Activated CD4-positive, alpha-beta T cell treated with anti-CD3 and anti-CD28 coated beads, Interleukin-2, amount 50 U/mL, for 1 hour (primary cell): ENCODE measurements around the gene ZNF524.
"Not testable (repeated sequence)": the region's sequence is repeated elsewhere in the genome, so short reads cannot be mapped to it uniquely, and the experiment has no call there.

Experiments
- DNase-seq: peaks from one replicate; pipeline ENCODE4 v3.0.0-alpha.2; 2020

ZNF524 gene

DNA sequence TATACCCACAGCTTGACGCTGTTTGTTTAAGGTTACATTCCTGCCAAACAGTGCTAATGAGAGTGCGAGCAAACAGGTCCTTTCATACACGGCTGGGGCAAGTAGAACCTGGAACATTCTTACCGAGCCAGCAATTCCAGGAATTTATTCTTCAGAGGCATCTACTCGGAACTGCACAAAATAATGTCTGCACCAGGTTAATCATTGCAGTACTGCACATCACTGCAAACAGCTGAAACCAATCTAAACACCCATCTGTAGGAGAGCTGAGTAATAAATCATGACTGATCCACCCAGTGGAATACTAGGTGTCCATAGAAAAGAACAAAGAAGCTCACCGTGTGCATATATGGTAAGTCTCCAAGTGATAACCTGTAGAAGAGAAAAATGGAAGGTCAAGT, 18.3 kb upstream of the ZNF524 start:
- no peak for DNase-seq

DNA sequence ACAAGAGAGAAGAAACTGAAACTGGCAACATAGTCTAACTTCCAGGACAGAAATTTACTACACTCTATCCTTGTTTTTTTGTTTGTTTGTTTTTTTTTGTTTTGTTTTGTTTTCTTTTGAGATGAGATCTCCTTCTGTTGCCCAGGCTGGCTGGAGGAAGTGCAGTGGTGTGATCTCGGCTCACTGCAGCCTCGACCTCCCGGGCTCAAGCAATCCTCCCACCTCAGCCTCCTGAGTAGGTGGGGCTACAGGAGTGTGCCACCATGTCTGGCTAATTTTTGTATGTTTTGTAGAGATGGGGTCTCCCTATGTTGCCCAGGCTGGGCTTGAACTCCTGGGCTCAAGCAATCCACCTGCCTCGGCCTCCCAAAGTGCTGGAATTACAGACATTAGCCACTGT, 17.8 kb upstream of the ZNF524 start:
- not testable (repeated sequence) for DNase-seq

DNA sequence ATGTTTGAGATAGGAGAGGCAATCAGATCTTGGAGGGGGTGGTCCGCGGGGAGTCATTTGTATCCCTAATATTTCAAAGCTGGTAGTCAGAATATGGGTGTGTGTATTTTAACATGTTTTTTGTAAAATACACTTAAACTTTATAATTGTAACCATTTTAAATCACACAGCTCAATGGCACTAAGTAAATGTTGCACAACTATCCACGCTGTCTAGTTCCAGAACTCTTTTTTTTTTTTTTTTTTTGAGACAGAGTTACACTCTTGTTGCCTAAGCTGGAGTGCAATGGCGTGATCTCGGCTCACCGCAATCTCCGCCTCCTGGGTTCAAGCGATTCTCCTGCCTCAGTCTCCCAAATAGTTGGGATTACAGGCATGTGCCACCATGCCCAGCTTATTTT, 16.2 kb upstream of the ZNF524 start:
- not testable (repeated sequence) for DNase-seq

DNA sequence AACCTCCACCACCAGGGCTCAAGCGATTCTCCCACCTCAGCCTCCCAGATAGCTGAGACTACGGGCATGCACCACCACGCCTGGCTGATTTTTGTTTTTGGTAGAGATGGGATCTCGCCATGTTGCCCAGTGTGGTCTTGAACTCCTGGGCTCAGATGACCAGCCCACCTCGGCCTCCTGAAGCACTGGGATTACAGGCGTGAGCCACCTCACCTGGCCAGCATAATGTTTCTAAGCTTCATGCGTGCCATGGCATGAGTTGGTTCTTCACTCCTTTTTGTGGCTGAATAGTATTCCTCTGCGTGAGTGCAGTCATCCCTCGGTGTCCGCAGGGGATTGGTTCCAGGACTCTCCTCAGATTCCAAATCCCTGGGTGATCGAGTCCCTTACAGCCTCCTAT, 15.2 kb upstream of the ZNF524 start:
- DNase-seq: no peak

DNA sequence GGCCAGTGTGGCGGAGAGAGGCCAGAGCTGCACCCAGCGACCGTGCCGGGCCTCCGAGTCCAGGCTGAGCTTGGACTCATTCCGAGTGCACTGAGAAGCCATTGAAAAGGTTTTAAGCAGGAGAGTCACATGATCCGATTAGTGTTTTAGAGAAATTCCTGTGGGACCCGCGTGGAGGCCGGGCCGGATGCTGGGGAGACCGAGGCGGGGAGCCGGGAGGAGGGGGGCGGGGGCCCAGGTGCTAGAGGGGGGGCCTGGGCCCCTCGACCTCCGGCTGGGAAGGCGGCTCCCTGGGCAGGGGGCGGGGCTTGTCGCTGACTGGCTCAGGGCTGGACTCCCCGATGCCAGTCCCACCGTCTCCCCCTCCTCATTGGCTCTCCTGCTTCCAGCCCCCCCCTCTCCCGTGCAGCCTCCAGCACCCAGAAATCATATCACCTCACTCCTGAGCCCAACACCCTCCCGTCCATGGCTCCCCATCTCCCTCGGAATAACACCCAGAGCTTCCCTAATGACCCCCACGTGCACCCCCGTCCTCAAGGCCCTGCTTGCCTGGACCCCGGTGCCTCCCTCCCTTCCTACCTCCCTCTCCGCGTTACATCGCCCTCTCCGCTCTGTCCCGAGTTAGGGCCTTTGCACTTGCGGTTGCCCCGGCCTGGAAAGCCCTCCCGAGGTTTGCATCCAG, 14.3 kb upstream of the ZNF524 start:
- DNase-seq: peak; percentile 29

DNA sequence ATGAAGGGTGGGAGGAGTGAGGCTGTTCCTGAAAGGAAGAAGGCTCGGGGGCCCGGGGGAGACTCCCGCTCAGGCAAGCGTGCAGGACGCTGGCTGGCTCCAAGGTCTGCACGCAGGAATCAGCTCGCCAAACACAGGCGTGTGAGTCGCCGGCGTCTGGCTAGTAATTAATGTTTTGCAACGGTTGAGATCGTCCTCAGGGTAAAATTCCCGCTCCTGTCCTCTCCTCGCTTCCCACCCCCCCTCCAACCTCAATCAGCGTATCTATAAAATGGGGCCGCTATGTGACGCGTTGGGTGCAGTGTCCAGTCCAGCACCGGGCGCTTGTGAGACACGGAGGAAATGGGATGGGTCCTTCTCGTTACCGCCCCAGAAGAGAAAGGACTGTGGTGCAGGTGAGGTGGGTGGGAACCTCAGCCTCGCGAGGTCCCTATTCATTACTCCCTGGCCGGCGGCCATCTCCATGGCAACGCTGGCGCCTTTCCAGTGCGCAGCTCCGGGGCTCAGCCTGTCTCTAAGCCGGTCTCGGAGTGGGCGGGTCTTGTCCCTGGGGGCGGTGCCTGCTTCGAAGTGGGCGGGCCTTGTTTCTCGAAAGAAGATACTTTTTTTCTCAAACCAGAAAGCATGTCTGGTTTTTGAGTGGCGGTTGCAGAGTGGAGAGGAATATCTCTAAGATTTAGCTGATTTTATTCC, 13.0 kb upstream of the ZNF524 start:
- DNase-seq: peak; percentile 94

DNA sequence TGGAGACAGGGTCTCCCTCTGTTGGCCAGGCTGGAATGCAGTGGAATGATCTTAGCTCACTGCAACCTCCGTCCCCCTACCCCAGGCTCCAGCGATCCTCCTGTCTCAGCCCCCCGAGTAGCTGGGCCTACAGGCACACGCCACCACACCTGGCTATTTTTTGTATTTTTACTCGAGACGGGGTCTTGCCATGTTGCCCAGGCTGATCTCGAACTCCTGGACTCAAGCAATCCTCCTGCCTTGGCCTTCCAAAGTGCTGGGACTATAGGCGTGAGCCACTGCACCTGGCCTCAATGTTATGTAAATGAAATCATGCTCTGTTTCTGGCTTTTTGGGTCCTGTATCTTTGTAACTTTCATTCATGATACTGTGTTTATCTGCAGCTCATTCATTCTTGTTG, 11.3 kb upstream of the ZNF524 start:
- DNase-seq: no peak

DNA sequence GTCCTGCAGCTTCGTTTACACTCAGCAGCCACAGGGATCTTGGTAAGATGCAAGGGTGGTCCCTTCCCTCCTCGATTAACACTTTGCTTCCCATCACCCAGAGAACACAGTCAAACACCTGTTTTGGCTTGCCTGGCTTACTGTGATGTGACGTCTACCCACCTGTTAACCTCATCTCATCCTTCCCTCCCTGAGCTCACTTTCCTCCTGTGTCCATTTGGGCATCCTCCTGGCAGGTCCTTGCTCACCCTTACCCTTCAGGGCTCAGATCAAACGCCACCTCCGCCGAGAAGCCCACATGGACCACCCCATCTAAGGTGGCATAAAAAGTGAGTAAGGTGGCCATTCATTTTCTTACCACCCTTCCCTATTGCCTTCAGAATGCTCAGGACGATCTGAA, 10.0 kb upstream of the ZNF524 start:
- no peak for DNase-seq

DNA sequence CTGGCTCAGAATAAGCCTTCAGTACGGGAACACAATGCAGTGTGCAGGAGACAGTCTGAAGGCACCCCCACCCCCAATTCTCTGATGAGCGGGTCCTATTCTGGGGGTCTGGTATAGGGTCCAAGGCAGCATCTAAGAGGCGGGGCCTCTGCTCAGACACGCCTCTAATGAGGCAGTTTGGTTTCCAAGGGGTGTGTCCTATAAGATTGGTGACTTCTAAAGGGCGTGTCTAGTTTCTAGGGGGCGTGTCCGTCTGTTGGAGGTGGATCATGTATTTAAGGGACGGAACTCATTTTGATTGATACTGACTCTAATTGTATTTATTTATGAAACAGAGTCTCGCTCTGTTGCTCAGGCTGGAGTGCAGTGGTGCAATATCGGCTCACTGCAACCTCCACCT, 9.5 kb upstream of the ZNF524 start:
- DNase-seq: no peak

DNA sequence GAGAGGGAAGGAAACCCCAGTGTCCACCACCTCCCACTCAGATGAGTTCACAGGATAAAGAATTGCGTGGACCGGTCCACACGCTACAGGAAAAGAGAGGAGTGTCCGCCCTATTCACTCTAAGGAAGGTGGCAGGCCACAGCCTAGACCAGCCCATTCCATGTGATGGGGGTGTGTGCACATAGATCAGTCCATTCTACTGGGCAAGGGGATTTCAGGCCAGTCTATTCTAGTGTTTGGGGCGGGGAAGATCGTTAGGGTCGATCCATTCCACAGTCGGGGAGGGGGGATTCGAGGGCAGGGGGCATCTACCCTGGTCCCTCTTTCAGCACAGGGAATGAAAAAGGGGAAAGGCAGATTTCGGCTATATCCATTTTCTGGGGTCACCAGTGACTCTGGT, 8.5 kb upstream of the ZNF524 start:
- DNase-seq: no peak

DNA sequence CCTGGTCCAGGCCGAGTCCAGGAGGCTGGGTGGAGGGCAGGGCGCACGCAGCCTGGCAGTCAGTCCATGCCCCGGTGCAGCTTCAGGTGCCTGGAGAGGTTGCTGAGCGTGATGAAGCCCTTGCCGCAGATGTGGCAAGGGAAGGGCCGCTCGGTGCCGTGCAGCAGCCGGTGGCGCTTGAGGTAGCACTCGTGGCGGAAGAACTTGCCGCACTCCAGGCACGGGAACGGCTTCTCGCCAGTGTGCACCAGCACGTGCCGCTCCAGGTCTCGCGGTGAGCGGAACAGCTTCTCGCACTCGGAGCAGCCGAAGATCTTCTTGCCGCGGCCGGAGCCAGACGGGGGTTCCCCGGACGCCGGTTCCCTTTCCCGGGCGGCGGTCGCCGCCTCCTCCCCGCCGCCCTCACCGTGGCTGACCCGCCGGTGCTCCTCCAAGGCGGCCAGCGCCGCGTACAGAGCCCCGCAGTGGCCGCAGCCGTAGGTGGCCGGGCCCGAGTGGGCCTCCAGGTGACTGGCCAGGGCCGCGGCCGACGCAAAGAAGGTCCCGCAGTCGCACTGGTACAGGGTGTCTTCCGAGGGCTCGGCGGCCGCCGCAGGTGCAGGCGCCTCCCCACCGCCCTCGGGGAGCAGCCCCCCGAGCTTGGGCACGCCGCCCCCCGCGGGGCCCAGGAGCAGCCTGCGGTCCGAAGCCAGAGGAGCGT, 7.5 kb upstream of the ZNF524 start:
- no peak for DNase-seq

DNA sequence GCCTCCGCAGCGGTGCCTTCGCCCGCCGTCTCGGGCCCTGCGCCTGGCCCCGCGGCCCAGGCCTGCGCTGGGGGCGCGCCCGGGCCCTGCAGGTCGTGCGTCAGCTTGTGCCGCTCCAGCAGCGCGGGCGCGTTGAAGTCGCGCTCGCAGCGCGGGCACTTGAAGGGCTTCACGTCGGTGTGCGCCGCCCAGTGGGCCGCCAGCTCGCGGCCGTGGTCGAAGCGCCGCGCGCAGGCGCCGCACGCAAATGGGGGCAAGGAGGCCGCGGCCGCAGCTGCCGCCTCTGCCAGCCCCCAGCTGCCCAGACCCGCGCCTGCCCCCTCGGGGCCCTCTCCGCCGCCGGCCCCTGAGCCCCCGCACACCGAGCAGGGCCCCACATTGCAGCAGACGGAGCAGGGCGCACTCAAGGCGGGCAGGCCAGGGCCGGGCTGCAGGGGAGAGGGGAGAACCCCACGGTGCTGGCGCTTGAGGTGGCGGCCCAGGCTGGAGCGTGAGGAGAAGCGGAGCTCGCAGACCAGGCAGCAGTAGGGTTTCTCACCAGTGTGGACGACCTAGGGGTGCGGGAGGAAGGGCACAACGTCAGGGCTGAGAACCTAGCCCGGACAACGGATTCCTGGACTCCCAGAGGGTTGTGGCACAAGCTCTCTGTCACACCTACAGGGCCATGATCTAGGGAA, 6.9 kb upstream of the ZNF524 start:
- DNase-seq: no peak

DNA sequence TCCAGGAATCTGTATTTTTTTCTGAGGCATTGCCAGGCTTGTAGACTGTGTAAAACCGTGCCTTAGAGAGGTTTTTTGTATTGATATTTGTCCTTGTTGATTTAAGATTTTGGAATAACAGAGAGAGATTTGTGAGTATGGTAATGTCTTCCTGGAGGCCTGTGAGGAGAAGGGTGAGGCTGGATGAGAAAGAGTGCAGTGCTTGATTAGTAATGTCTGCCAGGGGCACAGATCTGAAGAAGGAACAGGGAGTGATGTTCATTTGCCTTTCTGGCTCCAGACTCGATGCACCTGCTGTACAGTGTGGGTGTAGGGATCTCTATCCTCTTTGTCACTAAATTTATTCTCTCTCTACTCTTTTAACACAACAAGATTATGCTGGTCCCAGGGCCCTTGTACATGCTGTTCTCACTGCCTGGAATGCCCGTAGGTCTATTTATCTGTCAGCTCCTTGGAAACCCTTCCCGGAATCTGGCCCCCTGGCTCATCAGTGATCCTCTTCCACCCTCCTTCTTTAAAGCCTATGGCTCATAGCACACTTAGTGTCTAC, 5.0 kb upstream of the ZNF524 start:
- no peak for DNase-seq

DNA sequence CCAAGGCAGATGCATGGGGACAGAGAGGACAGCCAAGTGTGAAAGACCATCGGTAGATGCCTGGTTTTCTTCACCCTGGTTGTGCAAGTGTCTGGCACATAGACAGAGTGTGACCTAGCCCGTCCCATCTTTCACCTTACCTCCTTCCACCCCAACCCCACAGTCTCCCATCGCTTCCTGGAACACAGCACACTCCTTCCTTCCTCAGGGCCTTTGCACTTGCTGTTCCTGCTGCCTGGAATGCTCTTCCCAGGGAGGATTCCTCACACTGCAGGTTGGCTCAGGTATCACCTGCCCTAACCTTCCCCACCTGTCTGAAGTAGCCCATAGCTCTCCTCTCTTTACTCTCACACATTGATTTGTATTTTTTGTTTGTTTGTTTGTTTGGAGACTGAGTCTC, 3.8 kb upstream of the ZNF524 start:
- DNase-seq: no peak

DNA sequence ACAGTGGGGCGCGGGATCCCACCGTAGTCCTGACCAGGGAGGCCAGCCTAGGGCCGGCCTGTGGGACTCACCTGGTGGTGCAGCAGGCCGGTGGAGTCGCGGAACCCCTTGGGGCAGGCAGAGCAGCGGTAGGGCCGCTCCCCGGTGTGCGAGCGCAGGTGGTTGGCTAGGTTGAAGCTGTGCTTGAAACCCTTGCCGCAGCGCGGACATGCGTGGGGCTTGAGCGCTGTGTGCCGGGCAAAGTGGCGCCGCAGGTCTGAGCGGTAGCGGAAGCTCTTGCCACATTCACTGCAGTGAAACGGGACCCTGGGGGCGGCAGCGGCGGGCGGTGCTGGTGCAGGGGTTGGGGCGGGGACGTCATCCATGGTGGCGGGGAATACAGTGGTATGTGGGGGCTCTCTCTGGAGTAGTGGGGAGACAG, 2.6 kb upstream of the ZNF524 start:
- no peak for DNase-seq

DNA sequence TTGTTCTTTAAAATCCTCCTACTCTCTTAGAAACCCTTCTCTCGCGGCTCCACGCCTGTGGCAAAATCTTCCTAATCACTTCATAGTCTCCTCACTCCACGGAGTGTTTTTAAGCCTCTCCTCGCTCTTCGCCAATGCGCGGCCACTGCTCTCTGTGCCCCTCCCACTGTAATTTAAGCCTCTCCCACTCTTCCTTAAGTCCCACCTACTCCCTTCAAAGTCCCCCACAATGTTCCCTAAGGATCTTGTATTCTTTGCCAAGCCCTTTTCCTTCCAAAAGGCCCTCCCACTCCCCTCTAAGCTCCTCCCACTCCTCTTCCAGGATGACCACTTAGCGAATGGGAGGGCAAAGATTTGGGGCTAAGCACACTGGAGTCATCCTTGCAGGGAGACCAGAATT, 2.1 kb upstream of the ZNF524 start:
- no peak for DNase-seq

DNA sequence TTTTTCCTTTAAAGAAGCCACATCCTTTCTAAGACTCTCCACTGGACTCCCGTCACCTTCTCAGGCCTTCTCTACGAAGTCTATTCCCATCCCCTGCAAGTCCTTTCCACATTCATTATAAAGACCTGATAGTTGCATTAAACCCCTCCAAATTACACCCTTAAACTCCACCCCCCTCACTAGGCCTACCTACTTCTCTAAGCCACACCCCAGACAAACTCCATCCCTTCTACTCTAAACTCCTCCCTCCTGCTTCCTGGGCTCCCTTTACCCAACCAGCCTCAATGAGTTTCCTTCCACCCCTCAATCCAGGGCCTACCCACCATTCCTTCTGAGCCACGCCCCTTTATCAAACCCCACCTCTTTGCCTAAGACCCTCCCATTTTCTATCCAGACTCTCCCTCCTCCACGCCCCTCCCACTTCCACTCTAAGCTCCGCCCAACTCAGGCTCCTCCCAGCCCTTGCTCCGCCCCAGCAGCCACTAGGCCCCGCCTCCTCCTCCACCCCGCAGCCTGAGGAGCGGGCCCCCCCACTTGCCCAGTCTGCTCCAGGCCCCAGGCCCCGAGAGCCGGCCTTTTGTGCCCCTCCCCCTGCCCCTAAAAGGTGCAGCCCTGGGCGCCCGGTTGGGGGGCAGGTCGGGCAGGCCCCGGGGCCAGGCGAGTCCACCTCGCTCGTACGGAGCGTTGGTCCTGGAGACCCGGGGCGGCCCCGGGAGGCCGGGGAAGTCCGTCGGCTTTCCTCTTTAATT, 1.2 kb upstream of the ZNF524 start:
- DNase-seq: peak; percentile 93

DNA sequence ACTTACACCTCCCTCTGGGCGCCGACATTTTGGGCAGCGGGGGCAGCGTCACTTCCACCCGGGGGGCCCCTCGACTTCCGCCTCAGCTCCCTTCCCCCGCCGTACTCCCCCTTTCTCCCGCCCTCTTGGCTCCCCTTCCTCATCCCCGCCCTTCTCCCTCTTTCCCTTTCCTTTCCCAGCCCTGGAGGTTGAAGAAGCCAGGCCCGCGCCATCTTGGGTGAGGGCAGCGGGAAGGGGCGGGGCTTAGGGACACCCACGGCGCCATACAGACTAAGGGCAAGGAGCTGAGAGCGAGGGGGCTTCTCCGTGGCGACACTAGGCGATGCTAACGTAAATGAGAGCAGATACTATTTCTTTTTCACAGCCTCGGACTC, 633 bp upstream of the ZNF524 start, which contains the start of gene FIZ1:
Gene FIZ1, minus strand, starts transcription at position 50 of the 374 bp plus-strand sequence. CDS start 1,652 bp downstream, outside the sequence.
- DNase-seq: peak; percentile 93

DNA sequence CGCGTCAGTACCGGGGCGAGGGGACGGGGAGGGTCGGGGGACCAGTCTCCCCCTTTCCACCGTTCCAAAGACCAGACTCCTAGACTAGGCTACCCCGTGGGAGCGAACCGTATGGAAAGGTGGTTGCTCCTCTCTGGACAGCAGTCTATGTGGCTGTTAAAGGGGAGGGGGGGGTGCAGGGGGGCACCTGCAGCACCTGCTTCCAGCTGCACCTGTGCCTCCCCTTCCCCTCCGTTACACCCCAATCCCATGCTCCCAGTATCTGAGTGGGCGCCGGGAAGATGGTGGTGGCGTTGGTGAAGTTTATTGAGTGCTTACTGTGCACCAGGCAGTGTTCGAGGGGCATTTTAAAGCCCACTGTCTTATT, 557 bp downstream of the ZNF524 start:
- DNase-seq: no peak

DNA sequence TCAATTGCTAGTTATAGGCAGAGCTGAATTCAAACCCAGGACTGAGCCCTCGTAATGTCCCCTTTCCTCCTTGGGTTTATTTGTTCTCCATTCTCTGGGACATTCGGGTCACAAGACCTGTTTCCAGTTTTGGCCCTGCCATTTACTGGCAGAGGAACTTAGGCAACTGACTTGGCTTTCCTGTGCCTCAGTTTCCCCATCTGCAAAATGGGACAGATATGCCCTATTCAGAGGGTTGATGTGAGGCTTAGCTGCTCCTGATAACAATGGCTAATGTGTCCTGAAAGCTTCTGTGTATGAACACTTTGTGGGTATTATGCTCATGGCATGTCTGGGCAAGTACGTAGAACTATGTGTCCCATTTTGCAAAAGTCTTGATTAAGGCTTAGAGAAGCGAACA, 996 bp downstream of the ZNF524 start:
- no peak for DNase-seq

DNA sequence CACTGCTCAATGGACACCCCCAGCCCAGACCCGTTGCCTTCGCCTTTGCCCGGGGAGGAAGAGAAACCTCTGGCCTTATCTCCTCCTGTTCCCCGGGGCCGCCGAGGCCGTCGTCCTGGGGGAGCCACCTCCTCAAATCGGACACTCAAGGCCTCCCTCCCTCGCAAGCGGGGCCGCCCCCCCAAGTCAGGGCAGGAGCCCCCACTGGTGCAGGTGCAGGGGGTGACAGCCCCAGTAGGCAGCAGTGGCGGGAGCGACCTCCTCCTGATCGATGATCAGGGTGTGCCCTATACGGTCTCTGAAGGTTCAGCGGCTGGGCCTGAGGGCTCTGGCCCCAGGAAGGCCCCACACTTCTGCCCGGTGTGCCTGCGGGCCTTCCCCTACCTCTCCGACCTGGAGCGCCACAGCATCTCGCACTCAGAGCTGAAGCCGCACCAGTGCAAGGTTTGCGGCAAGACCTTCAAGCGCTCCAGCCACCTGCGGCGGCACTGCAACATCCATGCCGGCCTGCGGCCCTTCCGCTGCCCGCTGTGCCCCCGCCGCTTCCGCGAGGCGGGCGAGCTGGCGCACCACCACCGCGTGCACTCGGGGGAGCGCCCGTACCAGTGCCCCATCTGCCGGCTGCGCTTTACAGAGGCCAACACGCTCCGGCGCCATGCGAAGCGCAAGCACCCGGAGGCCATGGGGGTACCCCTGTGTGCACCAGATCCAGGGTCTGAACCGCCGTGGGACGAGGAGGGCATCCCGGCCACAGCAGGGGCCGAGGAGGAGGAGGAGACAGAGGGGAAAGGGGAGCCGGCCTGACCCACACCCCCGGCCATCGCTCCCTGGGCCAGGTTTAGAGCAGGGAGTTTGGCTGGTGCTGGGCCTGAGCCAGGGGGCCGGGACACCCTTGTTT, 2.3 kb downstream of the ZNF524 start:
- DNase-seq: no peak

DNA sequence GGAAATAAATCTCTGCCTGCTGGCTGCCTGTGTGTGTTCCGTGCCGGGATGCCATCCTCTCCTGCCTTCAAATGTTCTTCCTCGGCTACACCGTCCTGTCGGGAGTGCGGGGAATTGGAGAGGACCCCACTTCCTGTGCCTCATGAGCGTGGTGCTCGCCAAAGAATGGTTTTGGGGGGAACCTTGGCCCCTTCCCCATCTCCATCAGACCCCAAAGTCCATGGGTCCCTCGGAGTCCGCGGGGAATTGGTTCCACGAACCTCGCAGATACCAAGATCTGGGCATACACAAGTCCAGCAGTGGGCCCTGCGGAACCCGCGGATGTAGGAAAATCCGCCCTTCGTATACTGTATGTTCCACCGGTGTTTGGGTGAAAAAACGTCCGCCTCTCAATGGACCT, 3.0 kb downstream of the ZNF524 start:
- DNase-seq: no peak
